ENCODE measurements around the gene PPP1R15B.

PPP1R15B gene

GRCh38 chr1:204420039-204421004 is 8.7 kb upstream of the PPP1R15B start:
- no peak for DNase-seq (ENCODE audit: low read depth)

GRCh38 chr1:204419064-204419403 is 7.4 kb upstream of the PPP1R15B start:
- no peak for DNase-seq (ENCODE audit: low read depth)

GRCh38 chr1:204418174-204419063 is 6.8 kb upstream of the PPP1R15B start:
- DNase-seq (ENCODE audit: low read depth): no peak

- DNase-seq (ENCODE audit: low read depth): peak; percentile 95
Observed at GRCh38 chr1:204417074-204417997, 5.7 kb upstream of the PPP1R15B start.

DNA sequence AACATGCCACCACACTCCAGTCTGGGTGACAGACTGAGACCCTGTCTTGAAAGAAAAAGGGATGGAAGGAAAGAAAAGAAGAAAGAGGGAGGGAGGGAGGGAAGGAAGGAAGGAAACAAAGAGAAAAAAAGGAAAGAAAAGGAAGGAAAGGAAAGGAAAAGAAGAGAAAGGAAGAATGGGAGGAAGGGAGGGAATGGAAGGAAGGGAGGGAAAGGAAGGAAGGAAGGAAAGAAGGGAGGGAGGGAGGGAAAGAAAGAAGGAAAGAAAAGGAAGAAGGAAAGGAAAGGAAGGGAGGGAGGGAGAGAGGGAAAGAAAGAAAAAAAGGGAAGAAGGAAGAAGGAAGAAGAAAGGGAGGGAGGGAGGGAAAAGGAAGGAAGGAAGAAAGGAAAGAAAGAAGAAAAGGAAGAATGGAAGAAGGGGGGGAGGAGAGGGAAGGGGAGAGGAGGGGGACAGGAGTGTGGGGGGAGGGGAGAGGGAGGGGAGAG is 5.0 kb upstream of the PPP1R15B start:
- no peak for DNase-seq (ENCODE audit: low read depth)

DNA sequence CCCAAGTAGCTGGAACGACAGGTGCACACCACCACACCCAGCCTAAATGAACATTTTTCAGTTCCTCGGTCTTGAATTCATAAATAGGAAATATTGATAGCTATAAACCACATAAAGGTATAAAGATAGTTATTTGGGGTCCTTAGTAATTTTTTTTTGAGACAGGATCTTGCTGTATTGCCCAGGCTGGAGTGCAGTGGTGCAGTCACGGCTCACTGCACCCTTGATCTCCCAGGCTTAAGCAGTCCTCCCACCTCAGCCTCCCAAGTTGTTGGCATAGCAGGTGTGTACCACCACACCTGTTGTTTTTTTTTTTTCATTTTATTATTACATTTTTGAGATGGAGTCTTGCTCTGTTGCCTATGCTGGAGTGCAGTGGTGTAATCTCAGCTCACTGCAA is 3.7 kb upstream of the PPP1R15B start:
- DNase-seq (ENCODE audit: low read depth): no peak

- DNase-seq (ENCODE audit: low read depth): no peak
Observed at GRCh38 chr1:204414016-204414415, 2.4 kb upstream of the PPP1R15B start.

- DNase-seq (ENCODE audit: low read depth): no peak
Observed at GRCh38 chr1:204413170-204413535, 1.5 kb upstream of the PPP1R15B start.

DNA sequence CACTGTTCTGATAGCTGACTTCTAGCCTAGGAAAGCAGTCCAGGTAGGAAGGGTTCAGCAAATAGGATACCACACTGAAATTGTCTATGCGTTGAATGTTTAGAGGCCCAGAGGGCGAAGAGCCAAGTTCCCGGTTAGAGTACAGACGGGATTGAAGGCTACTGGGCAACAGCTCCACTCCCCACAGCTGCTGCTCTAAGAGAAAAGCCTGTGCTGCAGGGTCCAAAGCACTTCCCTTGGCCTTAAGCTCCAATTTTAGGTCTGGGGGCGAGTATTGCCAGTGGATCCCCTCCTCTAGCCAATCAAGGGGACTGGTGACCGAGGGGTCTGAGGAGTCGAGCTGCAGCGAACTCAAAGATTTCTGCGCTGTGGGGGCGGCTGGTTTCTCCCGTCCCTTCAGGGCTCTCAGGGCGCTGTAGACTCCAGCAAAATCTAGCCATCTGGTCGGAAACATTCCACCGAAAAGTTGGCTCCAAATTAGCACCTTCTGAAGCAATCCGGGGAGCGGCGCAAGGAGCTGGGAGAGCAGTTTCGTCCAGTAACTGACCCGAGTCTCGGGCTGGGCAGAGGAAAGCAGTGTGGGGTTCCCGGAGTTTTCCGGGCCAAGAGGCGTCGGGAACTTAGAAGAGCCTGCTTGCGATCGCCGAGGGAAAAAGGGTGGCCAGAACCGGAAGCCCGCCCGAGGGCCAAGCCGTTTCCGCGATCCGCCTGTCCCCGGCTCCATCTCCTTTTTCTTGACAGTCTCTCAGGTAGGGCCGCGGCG is 748 bp downstream of the PPP1R15B start:
- no peak for DNase-seq (ENCODE audit: low read depth)

GRCh38 chr1:204409836-204410687 is 1.6 kb downstream of the PPP1R15B start:
- no peak for DNase-seq (ENCODE audit: low read depth)

DNA sequence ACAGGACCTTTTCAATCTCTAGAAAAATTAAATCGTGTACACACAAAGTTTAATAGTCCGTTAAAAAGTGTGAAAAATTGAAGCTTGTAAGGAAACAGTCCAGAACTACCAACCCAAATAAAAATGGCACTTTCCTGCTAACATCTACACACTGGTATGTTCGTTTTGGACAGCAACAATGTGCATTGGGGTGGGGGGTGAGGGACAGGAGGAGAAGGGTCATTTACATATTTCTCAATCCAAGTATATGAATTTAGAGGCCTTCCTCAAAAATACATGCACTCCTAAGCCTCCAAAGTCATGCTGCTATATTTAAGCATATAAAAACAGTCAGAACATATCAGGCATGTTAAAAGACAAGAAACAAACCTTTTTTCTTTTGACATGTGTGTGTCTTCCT is 2.5 kb downstream of the PPP1R15B start:
- no peak for DNase-seq (ENCODE audit: low read depth)

GRCh38 chr1:204408602-204409001 is 3.0 kb downstream of the PPP1R15B start:
- DNase-seq (ENCODE audit: low read depth): no peak

DNA sequence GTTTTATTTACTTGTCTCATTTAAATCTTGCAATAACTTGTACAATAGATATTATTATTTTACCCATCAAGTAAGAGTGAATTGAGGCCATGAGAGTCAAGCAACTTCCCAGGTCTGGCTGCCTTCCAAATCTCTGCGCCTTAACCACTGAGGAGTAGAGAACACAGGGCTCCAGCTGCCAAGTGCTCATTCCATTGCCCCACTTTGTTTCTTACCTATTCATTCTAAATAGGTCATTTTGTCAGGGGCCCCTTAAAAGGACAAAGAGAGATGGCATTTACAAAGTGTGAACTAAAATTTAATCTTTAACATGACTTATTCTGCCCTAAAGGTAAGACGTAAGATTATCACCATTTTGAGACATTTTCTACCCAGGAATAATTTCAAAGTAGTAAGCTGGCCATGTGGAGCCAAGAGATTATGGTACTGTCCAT is 3.5 kb downstream of the PPP1R15B start:
- no peak for DNase-seq (ENCODE audit: low read depth)

DNA sequence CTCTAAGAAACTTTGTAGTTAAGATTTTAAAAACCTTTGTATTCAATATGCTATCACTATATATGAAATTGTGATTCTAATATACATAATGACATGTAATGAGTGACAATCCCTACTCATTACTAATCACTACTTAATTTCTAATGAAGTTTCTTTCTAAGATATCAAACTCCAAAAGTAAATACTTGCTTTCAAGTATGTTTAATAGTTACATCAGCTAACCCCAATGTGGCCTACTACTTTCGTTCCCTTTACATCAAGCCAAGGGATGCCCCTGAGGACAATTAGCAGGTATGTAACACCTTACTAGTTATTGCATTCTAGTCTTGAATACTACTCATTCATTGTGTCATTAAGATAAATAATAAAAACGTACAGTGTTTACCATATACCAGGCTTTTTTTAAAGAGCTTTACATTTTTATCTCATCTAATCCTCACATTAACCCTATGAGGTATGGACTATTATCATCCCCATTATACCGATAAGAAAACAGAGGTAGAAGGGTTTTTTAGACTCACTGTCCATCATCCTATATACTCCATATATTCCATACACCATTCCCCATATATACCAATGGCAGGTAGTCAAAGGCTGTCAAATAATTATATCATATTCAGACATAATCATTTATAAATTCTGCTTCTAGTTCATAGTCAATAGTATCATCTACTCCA is 4.2 kb downstream of the PPP1R15B start:
- DNase-seq (ENCODE audit: low read depth): no peak

GRCh38 chr1:204406621-204407020 is 5.0 kb downstream of the PPP1R15B start:
- DNase-seq (ENCODE audit: low read depth): no peak

DNA sequence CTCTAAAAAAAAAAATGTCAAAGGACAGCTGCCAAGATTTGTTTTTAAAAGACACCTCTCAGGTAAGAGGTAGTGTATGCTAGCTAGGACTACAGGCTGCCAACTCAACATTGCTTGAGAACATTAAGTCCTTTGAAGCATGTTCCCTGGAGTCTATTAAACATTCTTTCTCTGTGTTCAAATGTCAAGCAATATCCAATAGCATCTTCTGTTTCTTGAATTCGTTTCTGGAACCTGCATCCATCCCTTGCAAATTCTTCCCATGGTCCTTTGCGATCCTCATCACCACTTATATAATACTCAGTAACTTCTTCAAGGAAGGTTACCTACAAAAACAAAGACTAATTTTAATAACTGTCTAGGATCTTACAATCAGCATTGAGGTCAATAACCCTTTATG is 5.6 kb downstream of the PPP1R15B start:
- no peak for DNase-seq (ENCODE audit: low read depth)

DNA sequence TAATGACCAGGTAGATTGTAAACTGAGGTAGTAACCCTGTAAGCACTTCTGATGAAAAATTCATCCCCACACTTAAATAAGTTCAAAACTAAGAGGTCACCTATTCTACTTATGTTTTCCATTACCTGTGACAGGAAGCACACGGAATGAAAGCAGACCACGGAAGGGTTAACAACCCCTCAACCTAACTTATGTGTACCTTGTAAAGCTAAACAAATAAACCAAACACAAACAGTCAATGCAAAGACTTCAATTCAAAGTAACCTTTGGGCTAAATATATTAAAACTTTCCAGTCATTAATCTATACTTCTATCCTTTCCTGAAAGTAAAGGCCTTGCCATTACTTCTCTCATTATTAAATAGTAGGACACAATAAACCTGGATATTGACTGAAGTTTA is 7.0 kb downstream of the PPP1R15B start:
- DNase-seq (ENCODE audit: low read depth): no peak

DNA sequence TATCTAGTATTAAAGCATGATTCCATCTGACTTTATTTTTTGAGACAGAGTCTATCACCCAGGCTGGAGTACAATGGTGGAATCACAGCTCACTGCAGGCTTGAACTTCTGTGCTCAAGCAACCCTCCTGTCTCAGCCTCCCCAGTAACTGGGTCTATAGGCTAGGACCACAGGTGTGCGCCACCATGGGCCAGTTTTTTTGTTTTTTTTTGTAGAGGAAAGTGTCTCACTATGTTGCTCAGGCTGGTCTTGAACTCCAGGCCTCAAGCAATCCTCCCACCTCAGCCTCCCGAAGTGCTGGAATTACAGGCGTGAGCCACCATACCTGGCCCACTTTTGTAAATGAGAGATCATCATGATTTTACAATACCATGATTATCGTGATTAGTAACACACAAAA is 9.2 kb downstream of the PPP1R15B start:
- no peak for DNase-seq (ENCODE audit: low read depth)

GRCh38 chr1:204401730-204402129 is 9.9 kb downstream of the PPP1R15B start:
- DNase-seq (ENCODE audit: low read depth): no peak

Data from HS-5 (cell line).